ENCODE measurements around the gene ZBTB17. TPM values are rescaled to one million over a fixed set of nuclear protein-coding genes. Genes with fewer than 3 reads are reported as not detected.

ZBTB17 gene
- total and polyA plus RNA-seq, 2 of the 8 experiments (the other 6 are each of a cell fraction or from before 2014, with no cell fraction given): 24.7 to 36.2 TPM

- Histone ChIP-seq H2BK15ac (ENCODE audit: low read length) (no peak overlapping the region), H3K27ac (ENCODE audit: low read depth, low read length) (no peak overlapping the region), H2AK5ac (ENCODE audit: low read depth, low read length) (no peak overlapping the region), H3K79me2 (ENCODE audit: control insufficient read depth in 1 of 2, insufficient read depth in 2 of 2, low read length in 2 of 2) (no peaks in the 10 kb centered on the region; a peak in 1 of 4 replicates), H2BK5ac (ENCODE audit: low read depth, low read length) (no peak overlapping the region), H2BK20ac (ENCODE audit: low read length) (no peak overlapping the region), H3K23me2 (ENCODE audit: low read depth, low read length) (no peaks in the 10 kb centered on the region; the same call in 1 of the 2 replicates), H3K56ac (replicated peaks; ENCODE audit: insufficient read length, low read depth, low read length) (no peak overlapping the region), H3K23ac (ENCODE audit: insufficient read length) (no peak overlapping the region), H4K5ac (ENCODE audit: insufficient read length, low read depth, low read length) (no peak overlapping the region), H3K9ac (replicated peaks in 1 of 4; ENCODE audit: extremely low read depth in 1 of 4, low read depth in 3 of 4, low read length in 3 of 4) (no peak overlapping the region), H3K18ac (ENCODE audit: extremely low read depth, low read length) (no peak overlapping the region), H3K79me1 (ENCODE audit: low read depth, low read length) (peaks cover 3% of the 10 kb centered on the region; the same call in 1 of the 2 replicates), H2BK120ac (replicated peaks; ENCODE audit: low read depth, low read length) (no peak overlapping the region), H2AFZ (ENCODE audit: low read length) (no peak overlapping the region), H3K4me2 (ENCODE audit: insufficient read depth in 1 of 2, low read depth in 2 of 2, low read length in 2 of 2) (no peak overlapping the region), H3K36me3 (ENCODE audit: control insufficient read depth in 2 of 4, insufficient read depth in 4 of 4, low read length in 3 of 4) (no peaks in the 10 kb centered on the region), H4K91ac (replicated peaks; ENCODE audit: insufficient read length, low read length) (no peak overlapping the region), H4K20me1 (replicated peaks in 1 of 2; ENCODE audit: control insufficient read depth in 1 of 2, insufficient read depth in 2 of 2, low read length in 2 of 2) (peaks cover 7 to 13% of the 10 kb centered on the region in 2 experiments), H3K4ac (replicated peaks; ENCODE audit: insufficient read length, low read depth, low read length) (no peak overlapping the region), H2BK12ac (ENCODE audit: low read depth, low read length) (no peak overlapping the region), H3K4me3 (ENCODE audit: extremely low read depth in 1 of 4, insufficient read depth in 2 of 4, low read depth in 3 of 4, low read length in 4 of 4) (no peak overlapping the region), H3K14ac (ENCODE audit: insufficient read length) (no peak overlapping the region), H3K4me1 (replicated peaks in 1 of 4; ENCODE audit: control insufficient read depth in 3 of 4, insufficient read depth in 4 of 4, low read length in 3 of 4) (peaks cover 0 to 13% (median 7%) of the 10 kb centered on the region in 4 experiments; a peak in 5 of 7 replicates), H3K27me3 (replicated peaks in 1 of 4; ENCODE audit: control insufficient read depth in 3 of 4, extremely low read depth in 1 of 4, insufficient read depth in 3 of 4, low read length in 3 of 4) (peaks cover 0 to 3% (median under 1%) of the 10 kb centered on the region in 4 experiments; a peak in 2 of 7 replicates), H4K8ac (ENCODE audit: extremely low read depth, insufficient read depth, low read length) (no peak overlapping the region), H3K9me3 (ENCODE audit: insufficient read depth in 2 of 2, low read depth in 1 of 2, low read length in 1 of 2) (no peaks in the 10 kb centered on the region)
- DNase-seq (ENCODE audit: low read depth in 1 of 2, low spot score in 2 of 2) (no peak), FAIRE-seq (no peak)
- CTCF ChIA-PET (ENCODE audit: partially characterized antibody): interaction anchor here (1.0 to 5.9 kb wide), 10 partner anchors 10 to 168 kb away, joined by 3 to 53 read pairs (median 9); partner anchors contain the start of gene ZBTB17
- TF ChIP-seq SP4 (IDR thresholded peaks at IDR 0.05; ENCODE audit: low read length): no peak
- no peak for TF ChIP-seq JUND (IDR thresholded peaks at IDR 0.05; ENCODE audit: low read length)
- TF ChIP-seq SP1 (IDR thresholded peaks at IDR 0.05; ENCODE audit: low read depth, low read length): no peak
- POLR2A ChIA-PET (ENCODE audit: partially characterized antibody): interaction anchor here (0.6 to 1.1 kb wide), 3 partner anchors 11 to 45 kb away, joined by 3 read pairs; partner anchors contain the start of gene SRARP
Observed at GRCh38 chr1:15959424-15959823, 16.5 kb downstream of the ZBTB17 start.

Measured in H1 (cell line).